ENCODE data around the gene EIF1.
A peak's percentile ranks its signal among the peaks of the same experiment; 100 is the strongest.
"Not testable (repeated sequence)": the region's sequence is repeated elsewhere in the genome, so short reads cannot be mapped to it uniquely, and the experiment has no call there.

Gene EIF1

DNA sequence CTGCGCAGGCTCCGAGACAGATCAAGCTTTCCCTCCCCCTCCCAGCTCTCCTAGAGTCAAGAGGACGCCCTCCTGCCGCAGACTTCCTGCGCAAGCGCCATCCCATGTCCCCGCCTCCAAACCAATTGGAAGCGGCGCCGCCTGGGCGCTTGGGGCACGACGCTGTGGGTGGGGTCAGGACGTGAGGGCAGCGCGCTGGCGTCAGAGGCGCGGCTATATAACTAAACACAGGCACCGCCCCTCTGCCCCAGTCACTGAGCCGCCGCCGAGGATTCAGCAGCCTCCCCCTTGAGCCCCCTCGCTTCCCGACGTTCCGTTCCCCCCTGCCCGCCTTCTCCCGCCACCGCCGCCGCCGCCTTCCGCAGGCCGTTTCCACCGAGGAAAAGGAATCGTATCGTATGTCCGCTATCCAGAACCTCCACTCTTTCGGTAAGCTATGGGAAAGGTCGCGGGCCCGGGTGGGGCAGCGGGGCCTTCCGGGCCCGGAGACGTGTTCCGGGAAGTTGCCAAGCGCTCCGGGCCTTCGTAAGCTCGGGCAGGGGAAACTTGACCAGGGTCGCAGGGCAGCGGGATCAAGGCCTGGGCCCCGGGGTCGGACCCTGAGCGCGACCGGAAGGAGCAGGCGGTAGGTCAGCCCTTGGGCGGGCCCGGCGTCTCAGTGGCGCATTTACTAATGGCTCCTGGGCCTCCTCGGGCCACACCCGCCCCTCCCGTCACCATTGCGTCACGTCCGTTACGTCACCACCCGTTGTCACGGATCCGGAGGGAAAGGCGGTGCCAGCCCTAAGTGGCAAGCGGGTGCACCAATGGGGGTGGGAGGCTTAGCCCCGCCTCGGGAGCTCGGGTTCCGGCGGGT is at the start of gene EIF1:
Gene EIF1 (plus strand): TSS at position 245 of the 856 bp plus-strand sequence. CDS start 154 bp downstream, at position 399.
- DNase-seq (ENCODE audit: low read depth in 2 of 2) = peak; percentile 100

DNA sequence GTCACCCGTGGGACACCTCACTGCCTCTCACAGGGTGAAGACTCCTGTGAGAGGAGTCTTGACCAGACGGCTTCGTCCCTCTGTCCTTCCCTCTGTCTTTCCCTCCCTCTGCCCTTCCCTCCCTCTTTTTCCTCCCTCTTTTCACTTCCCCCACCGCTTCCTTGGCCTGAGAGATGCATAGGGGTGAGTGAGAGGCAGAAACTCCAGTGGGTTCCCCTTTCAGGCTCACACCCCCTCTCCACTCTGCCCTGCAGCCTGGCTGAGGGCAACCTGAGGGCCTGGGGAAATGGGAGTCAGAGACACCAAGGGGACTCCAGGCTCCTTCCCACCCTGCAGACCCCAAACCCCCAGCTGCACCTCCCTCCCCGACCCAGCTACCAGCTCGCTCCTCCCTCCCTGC is 49.7 kb upstream of the EIF1 start:
- no peak for DNase-seq (ENCODE audit: low read depth in 2 of 2)

DNA sequence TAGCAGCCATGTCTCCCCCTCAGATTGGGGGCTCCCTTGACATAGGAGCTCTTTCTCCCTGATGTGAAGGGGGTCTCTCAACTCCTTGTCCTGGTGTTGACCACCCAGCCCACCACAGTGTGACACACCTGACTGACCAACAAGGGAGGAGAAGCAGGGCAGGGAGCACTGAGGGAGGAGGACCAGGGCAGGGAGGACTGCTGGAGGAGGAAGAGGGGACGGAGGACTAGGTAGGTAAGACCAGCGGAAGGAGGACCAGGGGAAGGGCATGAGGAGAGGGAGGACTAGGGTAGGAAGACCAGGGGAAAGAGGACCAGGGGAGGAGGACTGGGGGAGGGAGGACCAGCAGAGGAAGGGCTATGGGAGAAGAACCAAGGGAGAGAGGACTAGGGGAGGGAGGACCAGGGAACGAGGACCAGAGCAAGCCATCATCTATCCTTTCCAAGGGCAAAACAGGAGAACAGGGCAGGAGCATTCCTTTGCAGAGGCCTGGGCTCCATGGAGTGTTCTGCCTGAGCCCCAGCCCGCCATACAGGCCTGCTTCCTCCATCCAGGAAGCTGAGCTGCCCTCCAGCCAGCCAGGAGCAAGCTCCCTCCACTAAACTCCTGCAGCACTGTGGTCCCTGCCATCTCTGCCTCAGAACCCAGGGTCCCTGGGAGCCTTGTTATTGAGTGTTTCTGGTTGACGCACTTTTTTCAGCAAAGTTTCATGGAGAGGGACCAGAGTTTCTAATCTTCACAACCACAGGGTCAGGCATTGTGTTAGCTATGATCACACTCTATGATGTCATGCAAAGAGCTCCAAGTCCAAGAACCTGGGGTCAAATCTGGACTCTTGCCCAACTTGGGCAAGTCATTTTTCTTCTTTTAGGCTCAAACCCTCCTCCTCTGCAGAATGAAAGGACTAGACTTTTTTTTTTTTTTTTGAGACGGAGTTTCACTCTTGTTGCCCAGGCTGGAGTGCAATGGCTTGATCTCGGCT is 48.9 kb upstream of the EIF1 start:
- DNase-seq (ENCODE audit: low read depth in 2 of 2) = no peak

DNA sequence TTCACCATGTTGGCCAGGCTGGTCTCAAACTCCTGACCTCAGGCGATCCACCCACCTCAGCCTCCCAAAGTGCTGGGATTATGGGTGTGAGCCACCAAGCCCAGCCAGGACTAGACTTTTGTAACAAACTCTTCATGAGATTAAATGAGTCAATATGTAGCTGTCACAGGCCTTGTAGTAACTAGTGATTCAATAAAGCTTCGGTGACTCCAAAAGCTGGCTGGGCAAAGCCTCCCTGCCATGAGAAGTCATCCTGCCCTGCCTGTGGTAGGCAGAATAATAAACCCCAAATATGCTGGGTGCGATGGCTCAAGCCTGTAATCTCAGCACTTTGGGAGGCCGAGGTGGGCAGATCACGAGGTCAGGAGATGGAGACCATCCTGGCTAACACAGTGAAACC is 48.1 kb upstream of the EIF1 start:
- not testable (repeated sequence) for DNase-seq (ENCODE audit: low read depth in 2 of 2)

DNA sequence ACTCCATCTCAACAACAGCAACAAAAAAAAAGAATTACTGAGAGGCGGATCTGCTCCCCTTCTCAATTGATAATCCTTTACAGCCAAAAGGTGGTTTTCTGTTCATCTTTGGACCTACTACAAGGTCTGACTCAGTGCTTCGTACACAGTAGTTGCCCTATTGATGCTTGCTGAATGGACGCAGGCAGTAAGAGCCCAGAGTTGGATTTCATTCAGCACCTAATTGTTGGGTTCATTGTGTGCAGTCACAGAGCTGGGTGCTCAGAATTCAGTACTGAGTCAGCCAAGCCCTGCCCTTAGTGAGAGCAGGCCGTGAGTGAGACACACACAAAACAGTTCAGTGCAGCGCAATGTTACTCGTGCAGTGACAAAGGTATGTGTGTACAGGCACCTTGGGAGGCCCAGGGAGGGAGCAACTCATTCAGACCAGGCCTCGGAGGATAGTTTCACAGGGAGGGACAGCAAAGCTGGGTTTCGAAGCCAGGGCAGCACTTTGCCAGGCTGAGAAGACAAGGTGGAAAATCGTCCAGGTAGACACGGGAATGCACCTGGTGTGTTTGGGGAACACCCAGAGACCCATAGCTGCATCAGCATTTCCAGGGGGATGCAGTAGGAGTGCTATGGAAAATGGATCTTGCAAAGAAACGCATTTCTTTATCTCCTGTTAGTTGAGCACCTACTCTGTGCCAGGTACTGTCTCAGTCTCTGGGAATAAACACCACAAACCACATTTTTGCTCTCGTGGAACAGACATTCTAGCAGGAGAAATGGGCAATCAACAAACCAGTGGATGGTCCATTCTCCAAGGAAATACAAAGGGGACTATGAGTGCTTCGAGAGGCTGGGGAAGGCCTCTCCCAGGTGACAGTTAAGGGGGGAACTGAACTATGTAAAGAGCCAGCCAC is 46.2 kb upstream of the EIF1 start:
- DNase-seq (ENCODE audit: low read depth in 2 of 2) = no peak

DNA sequence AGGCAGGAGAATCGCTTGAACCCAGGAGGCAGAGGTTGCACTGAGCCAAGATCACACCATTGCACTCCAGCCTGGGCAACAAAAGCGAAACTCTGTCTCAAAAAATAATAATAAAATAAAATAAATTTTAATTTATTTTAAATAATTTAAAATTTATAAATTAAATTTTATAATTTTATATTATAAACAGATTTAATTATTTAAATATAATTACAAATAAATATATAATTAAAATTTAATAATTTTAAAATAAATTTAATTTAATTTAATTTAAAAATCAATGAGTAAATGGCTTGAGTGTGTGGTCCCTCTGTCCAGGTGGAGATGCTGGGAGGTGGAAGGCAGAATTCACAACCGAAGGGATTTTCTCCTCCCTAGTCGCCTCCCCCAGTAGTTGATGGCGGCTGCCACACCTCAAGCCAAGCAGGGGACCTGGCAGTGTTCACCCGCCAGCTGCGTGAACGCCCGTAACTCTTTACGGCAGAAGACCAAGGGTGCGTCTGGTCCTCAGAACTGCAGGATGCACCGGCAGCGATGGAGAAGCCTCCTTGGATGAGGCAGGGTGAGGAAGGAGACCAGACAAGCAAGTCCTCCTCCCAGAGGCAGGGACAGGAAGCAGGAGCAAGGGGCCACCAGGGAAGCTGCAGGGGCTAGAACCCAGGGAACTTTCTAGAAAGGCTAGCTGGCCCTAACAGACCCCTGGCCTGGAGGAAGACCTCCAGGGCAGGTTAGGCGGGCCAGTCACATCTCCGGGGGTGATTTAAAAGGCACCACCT is 41.5 kb upstream of the EIF1 start:
- DNase-seq (ENCODE audit: low read depth in 2 of 2) = no peak

DNA sequence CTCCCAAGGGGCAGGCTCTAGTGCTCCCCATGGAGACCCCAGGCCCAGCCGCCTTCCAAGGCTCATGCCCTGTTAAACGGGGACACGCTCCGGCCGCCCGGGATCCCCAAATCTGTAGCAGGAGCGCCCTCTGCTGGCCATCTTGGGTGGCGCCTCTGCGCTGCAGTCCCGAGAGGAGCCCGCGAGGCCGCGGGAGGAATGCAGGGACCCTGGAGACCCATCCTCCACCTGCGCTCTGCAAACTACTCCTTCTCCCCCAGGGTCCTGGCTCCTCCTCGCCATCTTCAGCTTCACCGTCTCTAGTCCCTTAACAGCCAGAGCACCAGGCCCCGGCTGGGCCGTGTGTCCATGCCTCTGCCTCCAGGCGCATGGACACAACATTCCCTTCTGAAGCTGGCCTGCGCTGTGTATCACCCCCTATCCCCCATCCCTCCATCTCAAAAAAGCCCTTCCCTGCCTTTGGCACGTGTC is 40.7 kb upstream of the EIF1 start:
- DNase-seq (ENCODE audit: low read depth in 2 of 2) = peak; percentile 84 to 94

DNA sequence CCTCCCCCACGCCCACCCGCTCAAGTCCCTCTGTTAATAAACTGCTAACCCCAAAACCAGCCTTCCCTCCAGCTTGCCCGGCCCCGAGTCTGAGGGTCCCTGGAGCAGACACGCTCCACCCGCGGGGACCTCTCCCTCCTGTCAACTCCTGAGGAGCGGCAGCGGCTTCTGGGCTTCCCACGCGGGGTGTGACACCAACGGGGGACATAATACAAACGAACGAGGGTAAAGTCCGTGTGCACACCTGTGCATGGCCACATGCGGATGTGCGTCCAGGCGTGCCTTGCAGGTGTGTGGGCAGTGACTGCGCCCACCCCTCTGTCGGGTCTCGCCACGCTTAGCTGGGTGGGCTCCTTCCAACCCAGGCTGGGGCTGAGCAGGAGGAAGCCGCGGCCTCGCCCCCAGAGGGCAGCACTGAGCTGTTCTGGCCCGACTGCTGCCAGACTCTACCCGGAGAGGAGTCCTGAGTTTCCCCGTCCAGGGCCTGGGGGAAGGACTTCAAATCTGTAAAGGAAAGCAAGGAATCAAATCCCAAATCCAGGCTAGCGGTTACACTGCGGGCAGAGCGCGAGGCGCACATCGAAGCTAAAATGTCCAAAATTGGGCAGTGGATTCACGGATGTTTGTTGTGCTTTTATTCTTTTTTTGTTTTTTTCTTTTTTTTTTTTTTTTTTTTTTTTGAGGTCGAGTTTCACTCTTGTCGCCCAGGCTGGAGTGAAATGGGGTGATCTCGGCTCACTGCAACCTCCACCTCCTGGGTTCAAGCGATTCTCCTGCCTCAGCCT is 40.1 kb upstream of the EIF1 start:
- peak; percentile 75 to 89 for DNase-seq (ENCODE audit: low read depth in 2 of 2)

DNA sequence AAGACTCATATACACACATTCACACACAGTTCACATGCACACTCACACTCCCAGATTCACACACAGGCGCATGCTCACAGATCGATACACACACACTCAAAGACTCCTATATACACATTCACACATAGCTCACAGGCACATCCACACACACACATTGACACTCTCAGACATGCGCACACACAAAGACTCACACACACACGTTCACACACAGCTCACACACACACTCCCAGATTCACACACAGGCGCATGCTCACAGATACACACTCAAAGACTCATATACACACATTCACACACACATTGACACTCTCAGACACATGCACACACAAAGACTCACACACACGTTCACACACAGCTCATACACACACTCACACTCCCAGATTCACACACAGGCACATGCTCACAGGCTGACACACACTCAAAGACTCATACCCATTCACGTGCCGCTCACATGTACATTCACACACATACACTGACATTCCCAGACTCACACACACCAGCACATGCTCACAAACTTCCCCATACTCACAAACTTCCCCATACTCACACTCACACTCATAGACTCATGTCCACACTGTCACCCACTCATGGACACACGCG is 38.7 kb upstream of the EIF1 start:
- no peak for DNase-seq (ENCODE audit: low read depth in 2 of 2)

DNA sequence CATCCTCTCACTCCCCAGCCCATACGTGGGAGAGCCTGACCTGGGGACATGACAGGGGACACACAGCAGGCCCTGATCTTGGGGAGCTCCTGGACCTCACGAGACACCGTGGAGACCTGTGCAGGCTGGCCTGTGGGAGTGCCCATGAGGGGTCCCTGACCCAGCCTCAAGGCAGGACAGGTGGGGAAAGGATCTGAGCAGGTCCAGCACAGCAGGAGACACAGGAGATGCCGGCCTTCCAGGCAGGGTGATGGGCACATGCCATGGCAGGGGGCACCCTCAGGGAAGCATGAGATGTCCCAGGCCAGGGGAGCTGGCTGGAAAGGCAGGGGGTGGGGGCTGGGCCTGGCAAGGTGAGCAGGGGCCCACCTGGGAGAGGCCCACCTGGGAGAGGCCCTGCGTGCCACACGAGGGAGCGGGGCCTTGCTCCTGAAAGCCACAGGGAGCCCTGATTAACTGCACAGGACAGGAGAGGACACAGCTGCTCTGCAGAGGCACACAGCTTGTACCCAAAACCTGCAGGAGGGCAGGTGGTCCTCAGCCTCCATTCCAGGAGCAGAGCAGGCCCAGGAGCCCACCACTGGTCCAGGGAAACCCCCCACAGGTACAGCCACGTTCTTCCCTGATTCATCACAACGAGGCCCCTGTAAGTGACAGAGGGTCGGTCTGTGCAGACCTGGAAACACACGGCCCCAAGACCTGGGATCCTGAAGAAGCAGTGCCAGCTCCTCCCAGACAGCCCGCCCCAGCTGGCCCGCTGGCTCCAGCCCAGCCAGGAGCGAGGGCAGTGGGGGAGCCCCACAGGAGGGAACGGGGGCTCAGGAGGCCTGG is 37.7 kb upstream of the EIF1 start:
- no peak for DNase-seq (ENCODE audit: low read depth in 2 of 2)

DNA sequence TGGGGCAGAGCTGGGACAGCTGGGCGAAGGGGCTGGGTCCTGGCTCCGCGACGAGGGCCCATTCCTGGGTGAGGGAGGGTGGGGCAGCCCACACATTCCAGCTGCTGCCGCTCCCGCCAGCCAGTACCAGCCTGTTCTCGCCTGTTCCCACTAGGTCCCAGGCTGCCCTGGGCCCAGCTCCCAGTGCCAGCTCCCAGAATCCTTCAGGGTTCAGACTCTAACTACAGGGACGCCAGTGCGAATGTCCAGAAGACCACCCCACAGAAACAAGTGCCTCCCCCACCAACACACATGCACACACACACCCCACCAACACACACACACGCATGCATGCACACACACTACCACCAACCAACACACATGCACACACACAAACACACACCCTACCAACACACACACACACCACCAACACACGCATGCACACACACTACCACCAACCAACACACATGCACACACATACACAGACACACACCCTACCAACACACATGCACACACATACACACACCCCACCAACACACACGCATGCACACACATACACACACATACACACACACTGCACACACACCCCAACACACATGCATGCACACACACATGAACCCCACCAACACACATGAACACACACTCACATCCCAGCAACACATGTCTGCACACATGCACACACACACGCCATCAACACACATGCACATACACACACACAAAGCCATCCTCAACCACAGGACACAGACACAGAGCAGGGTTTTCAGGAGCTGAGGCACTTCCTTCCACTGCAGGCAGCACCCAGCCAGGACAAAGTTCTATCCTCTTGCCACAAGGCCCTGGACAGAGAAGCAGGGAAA is 36.8 kb upstream of the EIF1 start:
- no peak for DNase-seq (ENCODE audit: low read depth in 2 of 2)

DNA sequence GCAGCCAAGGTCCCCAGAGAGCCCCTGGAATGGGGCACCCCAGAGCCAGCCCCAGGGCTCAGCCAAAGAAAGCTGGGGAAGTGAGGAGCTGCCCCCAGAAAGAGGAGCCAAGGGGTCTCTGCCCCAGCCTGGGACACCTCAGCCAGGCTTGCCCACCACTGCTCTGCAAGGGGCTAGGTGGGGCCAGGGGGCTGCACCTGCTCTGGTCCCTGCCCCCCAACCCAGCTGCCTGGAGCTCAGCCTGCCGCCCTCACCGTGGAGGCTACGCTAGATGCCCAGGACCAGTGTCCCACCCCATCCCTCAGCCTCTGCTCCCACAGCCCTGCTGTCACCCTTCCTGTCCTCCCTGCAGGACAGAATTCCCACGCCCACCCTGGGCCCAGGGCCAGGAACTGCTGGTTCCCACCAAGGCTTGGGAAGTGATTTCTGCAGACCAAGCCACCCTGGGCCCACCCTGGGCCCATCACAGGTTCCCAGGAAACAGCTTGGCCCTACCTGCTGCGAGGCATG is 36.2 kb upstream of the EIF1 start:
- DNase-seq (ENCODE audit: low read depth in 2 of 2) = no peak

DNA sequence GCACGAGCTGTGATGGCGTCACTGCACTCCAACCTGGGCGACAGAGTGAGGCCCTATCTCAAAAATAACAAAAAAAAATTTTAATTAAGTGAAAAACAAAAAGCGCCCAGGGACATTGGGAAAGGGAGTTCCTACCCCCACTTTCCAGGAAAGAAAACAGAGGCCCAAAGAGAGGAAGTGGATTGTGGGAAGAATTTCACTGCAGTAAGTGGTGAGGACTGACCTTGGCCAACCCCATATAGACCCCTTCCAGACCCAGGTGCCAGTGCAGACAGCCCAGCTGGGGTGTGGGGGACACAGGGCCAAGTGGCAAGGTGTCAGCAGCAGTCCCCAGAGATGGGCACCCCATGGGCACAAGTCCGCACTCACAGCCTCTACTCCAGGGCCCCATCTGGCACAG is 35.3 kb upstream of the EIF1 start:
- no peak for DNase-seq (ENCODE audit: low read depth in 2 of 2)

DNA sequence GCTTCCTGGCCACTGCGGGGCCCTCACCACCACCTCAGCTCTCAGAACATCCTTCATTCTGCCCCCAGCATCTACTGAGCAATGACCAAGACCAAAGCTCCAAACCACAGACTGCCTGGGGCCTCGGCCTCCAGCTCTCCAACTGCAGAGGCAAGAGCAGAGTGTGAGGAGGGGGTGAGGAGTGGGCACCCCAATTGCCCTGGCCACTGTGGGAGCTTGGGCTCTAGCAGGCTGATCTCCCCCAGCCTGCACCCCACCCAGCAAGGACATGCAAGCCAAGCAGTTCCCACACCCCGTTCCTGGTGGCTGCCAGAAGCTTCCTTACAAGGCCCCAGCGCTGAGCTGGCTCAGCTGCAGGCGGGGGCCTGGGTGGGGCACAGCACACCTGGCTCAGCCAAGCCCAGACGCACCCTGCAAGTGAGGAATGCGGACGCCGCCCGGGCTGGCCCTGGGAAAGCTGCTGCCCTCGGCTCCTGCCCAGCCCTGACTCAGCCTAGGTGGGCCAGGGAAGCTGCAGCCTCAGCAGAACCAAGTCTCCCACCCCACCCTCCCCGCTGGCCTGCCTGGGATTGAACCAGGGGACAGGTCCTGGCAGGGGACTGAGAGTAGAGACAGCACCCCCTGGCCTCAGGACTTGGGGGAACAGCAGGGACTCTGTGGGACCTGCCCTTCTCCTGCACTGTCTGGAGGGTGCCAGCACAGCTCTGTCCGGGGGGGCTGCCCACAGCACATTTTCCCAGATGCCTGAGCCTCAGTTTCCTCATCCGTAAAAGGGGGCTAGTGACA is 34.6 kb upstream of the EIF1 start:
- no peak for DNase-seq (ENCODE audit: low read depth in 2 of 2)

DNA sequence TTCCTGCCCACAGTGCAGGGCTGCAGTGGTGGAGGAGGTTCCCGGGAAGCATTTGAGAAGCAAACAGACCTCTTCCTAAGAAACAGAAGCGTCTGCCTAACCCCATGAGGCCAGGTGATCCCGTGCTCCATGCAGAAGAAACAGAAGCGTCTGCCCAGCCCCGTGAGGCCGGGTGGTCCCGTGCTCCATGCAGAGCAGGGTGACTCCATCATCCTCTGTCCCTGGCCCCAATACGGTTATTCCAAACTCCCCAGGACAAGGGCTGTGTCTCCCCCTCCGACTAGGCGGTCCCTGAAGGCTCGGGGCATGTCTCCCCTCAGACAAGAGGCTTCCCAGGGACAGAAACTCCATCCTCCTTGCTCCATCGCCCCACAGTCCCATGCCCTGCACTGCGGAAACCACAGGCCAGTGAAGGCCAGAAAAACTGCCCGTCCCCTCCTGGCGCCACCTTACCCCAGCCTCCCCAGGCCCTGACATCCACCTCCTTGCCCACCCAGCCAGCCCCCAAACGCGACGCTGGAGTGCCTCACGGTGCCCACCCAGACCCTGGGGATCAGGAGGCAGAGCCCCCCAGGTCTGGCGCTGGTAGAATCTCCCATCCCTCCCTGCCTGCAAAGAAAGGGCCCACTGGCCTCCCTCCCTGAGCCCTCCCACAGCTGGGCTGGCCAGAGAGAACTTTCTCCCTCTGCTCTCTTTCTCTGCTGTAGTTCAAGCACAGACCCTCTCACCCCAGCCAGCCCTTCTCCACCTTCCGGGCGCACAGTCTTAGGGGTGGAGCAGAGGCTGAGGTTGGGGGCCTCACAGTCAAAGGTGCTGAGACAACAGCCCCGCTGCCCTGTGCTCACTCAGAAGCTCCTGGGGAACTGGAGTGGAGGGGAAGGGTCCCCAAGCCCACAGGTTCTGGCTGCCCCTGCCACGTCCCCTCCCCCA is 33.7 kb upstream of the EIF1 start:
- DNase-seq (ENCODE audit: low read depth in 2 of 2) = no peak
